Measurements from ENCODE around the gene SFTPB.

The SFTPB gene

DNA sequence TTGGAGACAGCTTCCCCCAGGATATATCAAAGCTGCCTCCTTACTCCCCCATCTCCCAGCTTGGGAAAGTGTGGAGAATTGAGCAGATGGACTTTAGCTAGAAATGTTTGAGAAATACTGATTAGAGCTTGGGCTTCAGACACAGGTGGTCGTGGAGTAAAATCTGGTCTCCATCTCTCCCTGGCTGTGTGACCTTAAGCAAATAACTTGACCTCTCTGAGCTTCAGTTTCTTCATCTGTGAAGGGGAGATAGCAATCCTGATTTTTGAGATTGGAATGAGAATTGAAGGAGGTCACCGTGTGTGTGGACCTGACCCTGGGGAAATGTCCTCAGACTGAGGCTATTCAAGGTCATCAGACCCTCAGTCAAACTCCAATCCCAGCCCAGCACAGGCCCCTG is 29.7 kb upstream of the SFTPB start:
- in situ Hi-C loops (cut with MboI; ENCODE audit: low sequenced_read_pairs, unreplicated experiment): no loop called here
- TF ChIP-seq, protein P1, sequence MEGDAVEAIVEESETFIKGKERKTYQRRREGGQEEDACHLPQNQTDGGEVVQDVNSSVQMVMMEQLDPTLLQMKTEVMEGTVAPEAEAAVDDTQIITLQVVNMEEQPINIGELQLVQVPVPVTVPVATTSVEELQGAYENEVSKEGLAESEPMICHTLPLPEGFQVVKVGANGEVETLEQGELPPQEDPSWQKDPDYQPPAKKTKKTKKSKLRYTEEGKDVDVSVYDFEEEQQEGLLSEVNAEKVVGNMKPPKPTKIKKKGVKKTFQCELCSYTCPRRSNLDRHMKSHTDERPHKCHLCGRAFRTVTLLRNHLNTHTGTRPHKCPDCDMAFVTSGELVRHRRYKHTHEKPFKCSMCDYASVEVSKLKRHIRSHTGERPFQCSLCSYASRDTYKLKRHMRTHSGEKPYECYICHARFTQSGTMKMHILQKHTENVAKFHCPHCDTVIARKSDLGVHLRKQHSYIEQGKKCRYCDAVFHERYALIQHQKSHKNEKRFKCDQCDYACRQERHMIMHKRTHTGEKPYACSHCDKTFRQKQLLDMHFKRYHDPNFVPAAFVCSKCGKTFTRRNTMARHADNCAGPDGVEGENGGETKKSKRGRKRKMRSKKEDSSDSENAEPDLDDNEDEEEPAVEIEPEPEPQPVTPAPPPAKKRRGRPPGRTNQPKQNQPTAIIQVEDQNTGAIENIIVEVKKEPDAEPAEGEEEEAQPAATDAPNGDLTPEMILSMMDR (IDR thresholded peaks at IDR 0.05; ENCODE audit: borderline replicate concordance, control extremely low read depth, extremely low read depth, insufficient read depth, missing control alignments): no peak
- no peak for DNase-seq (ENCODE audit: low spot score)

- no peak for DNase-seq (ENCODE audit: low spot score)
- TF ChIP-seq, protein P1 (IDR thresholded peaks at IDR 0.05; ENCODE audit: borderline replicate concordance, control extremely low read depth, extremely low read depth, insufficient read depth, missing control alignments): no peak
- in situ Hi-C loops (cut with MboI; ENCODE audit: low sequenced_read_pairs, unreplicated experiment): no loop called here
Measured at GRCh38 chr2:85697096-85697495, 29.1 kb upstream of the SFTPB start.

DNA sequence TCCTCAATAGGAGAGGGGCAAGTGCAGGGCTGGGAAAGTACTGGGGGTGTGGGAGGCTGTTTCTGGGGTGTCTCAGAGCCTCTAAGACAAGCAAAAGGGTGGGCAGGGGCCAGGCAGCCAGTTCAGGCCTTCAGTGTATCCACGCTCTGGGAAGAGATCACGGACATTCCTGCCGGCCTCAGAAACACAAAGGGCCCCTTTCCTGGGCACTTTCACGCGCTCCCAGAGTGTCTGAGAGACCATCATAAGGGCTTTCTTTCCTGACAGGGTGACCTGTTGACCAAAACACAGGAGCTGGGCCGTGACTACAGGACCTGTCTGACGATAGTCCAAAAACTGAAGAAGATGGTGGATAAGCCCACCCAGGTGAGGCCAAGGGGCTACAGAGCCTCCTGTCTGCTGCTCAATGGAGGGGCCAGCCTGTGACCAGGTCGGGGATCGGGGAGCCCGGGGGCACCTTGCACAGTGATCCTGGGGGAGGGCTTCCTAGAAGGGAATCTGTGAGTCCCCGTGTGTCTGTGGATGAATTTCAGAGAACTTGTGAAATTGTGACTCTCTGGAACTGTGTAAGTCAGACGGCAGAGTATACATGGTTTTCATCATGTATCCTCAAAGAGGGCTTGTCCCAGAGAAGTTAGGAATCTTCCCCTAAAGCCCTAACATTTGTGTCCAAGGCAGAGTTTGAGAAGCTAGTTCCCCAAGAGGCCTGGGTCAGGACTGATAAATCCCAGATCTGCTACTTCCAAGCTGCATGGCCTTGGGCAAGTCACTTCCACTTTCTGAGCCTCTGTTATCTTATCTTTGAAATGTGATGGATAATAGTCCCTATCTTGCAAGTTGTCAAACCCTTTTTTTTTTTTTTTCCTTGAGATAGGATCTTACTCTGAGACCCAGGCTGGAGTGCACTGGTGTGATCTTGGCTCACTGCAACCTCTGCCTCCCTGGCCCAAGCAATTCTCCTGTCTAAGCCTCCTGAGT is 28.0 kb upstream of the SFTPB start:
- TF ChIP-seq, protein P1 (IDR thresholded peaks at IDR 0.05; ENCODE audit: borderline replicate concordance, control extremely low read depth, extremely low read depth, insufficient read depth, missing control alignments): no peak
- no peak for DNase-seq (ENCODE audit: low spot score)
- in situ Hi-C loops (cut with MboI; ENCODE audit: low sequenced_read_pairs, unreplicated experiment): no loop called here

- TF ChIP-seq, protein P1 (IDR thresholded peaks at IDR 0.05; ENCODE audit: borderline replicate concordance, control extremely low read depth, extremely low read depth, insufficient read depth, missing control alignments): no peak
- DNase-seq (ENCODE audit: low spot score): no peak
- in situ Hi-C loops (cut with MboI; ENCODE audit: low sequenced_read_pairs, unreplicated experiment): no loop called here
Measured at GRCh38 chr2:85695121-85695520, 27.1 kb upstream of the SFTPB start.

DNA sequence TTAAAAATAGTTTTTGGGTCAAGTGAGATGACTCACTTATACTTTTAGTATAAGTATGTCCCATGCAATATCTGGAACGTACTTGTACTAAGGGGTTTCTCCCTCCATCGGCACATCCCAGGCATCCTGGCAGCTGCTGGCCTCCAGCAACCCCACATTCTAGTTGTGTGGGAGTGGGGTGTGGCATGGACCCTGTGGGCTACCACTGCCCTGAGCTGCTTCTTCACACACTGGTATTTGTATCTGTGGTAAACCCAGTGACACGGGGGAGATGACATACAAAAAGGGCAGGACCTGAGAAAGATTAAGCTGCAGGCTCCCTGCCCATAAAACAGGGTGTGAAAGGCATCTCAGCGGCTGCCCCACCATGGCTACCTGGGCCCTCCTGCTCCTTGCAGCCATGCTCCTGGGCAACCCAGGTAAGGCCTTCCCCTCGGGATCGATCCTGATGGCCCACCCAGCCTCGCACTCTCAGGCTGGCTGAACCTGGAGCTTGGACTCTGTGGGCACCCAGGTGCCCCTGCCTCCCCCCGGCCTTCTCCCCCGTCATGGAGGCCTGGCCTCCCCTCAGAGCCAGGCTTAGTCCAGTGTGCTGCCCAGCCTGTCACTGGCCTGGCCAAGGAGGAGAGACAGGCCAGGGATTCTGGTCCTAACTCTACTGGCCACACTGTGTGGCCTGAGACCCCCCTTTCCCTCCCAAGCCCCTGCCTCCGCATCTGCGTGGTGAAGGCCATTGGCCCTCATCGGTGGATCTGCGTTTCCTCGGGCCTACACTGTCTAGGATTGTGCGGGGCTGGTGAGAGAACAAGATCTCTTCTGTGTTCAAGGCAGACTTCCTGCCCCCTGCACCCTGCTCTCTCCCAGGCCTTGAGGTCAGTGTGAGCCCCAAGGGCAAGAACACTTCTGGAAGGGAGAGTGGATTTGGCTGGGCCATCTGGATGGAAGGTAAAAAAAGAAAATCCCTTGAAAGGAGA is 26.3 kb upstream of the SFTPB start, which contains the start of gene GNLY:
TSS of gene GNLY (plus strand) at position 307 of the 974 bp plus-strand sequence. CDS start at position 368, 61 bp downstream.
- TF ChIP-seq, protein P1 (IDR thresholded peaks at IDR 0.05; ENCODE audit: borderline replicate concordance, control extremely low read depth, extremely low read depth, insufficient read depth, missing control alignments): no peak
- in situ Hi-C loops (cut with MboI; ENCODE audit: low sequenced_read_pairs, unreplicated experiment): no loop called here
- DNase-seq (ENCODE audit: low spot score): no peak

- TF ChIP-seq, protein P1 (IDR thresholded peaks at IDR 0.05; ENCODE audit: borderline replicate concordance, control extremely low read depth, extremely low read depth, insufficient read depth, missing control alignments): no peak
- in situ Hi-C loops (cut with MboI; ENCODE audit: low sequenced_read_pairs, unreplicated experiment): no loop called here
- no peak for DNase-seq (ENCODE audit: low spot score)
Measured at GRCh38 chr2:85692039-85692645, 24.1 kb upstream of the SFTPB start.

All from GM13976 (cell line).